GM12891 (cell line): ENCODE data around the gene NUP85.

Experiments
- POLR2A ChIP-seq: IDR thresholded peaks from 2 replicates; pipeline ENCODE4 v1.6.1; 2011; ENCODE audit warnings: low read depth, low read length, control low read depth
- POLR2AphosphoS5 ChIP-seq: IDR thresholded peaks from 2 replicates; pipeline ENCODE4 v1.6.1; 2011; ENCODE audit warnings: low read depth, low read length, control low read depth
- TAF1 ChIP-seq: IDR thresholded peaks from 2 replicates; pipeline ENCODE4 v1.6.1; 2011; ENCODE audit warnings: low read depth, low read length, control low read depth

DNA sequence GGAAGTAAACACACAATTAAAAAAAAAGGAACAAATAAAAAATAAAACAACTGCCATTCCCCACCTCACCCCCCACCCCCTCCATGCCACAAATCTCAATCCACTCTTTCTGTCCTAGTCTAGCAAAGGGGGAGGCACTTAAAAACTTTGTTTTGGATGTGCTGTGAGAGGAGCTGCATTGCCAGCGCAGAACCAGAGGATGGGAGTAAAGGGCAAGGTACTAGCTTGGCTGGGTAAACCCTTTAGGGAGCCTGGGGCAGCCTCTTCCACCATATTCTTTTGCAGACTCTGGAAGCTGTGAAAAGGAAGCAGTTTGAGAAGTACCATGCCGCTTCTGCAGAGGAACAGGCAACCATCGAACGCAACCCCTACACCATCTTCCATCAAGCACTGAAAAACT, 57.6 kb downstream of the NUP85 start:
- TF ChIP-seq POLR2A (no peak), POLR2AphosphoS5 (no peak), TAF1 (no peak)
